ENCODE measurements around the gene NCOR1. TPM values are rescaled to one million over a fixed set of nuclear protein-coding genes. Genes with fewer than 3 reads are reported as not detected.
A peak's percentile ranks its signal among the peaks of the same experiment; 100 is the strongest.

NCOR1 gene
- total RNA-seq, 1 experiment from 2014 or later, result 83.8 TPM

GRCh38 chr17:16241906-16242399, 26.6 kb upstream of the NCOR1 start:
- ATAC-seq (no peak), DNase-seq (ENCODE audit: low read depth, low spot score) (no peak)
- POLR2A ChIA-PET, result no interaction called here
- Histone ChIP-seq H3K27me3 (ENCODE audit: control insufficient read depth, insufficient read depth, low read length) (no peaks in the 10 kb centered on the region), H3K4me1 (ENCODE audit: control insufficient read depth, insufficient read depth, low read length) (no peaks in the 10 kb centered on the region), H3K9me3 (ENCODE audit: control insufficient read depth, insufficient read depth, low read depth, low read length) (no peaks in the 10 kb centered on the region), H3K36me3 (ENCODE audit: control insufficient read depth, insufficient read depth, low read length) (no peaks in the 10 kb centered on the region), H3K4me3 (ENCODE audit: low read depth in 2 of 2, low read length in 2 of 2) (no peak overlapping the region), H3K27ac (ENCODE audit: low read length) (no peak overlapping the region)
- TF ChIP-seq TCF7L2 (IDR thresholded peaks at IDR 0.05; ENCODE audit: low read depth, low read length) (no peak), POLR2AphosphoS5 (IDR thresholded peaks at IDR 0.05; ENCODE audit: low read depth, low read length) (no peak), CTCF (IDR thresholded peaks at IDR 0.05) (no peak), SIN3A (IDR thresholded peaks at IDR 0.05; ENCODE audit: borderline replicate concordance, insufficient read depth, low read depth, low read length) (no peak), REST (IDR thresholded peaks at IDR 0.05; ENCODE audit: insufficient read depth in 1 of 2, low read depth in 2 of 2, low read length in 1 of 2) (no peak)
- intact Hi-C loops (cut with micrococcal nuclease; ENCODE audit: unreplicated experiment), result no loop called here
- in situ Hi-C loops (cut with HindIII; ENCODE audit: low pct_unique_long_range_greater_than_20kb, low sequenced_read_pairs), result no loop called here
- TSS peak; percentile 55 for BruUV-seq (replicated peaks)
- CTCF ChIA-PET, result interaction anchor here (0.6 kb wide), 1 partner anchor 95 kb away, joined by 8 read pairs; no protein-coding TSS in a partner anchor

GRCh38 chr17:16239931-16240330, 24.6 kb upstream of the NCOR1 start:
- no peaks in the 10 kb centered on the region for H3K27me3 ChIP-seq (ENCODE audit: control insufficient read depth, insufficient read depth, low read length)
- H3K4me3 ChIP-seq (ENCODE audit: low read depth in 2 of 2, low read length in 2 of 2), result no peak overlapping the region
- ATAC-seq (no peak), DNase-seq (ENCODE audit: low read depth, low spot score) (no peak)
- ChIA-PET POLR2A (no interaction called here), CTCF (no interaction called here)
- intact Hi-C loops (cut with micrococcal nuclease; ENCODE audit: unreplicated experiment) (no loop called here), in situ Hi-C loops (cut with HindIII; ENCODE audit: low pct_unique_long_range_greater_than_20kb, low sequenced_read_pairs) (no loop called here)
- no TSS peak for BruUV-seq (replicated peaks)
- TF ChIP-seq SIN3A (IDR thresholded peaks at IDR 0.05; ENCODE audit: borderline replicate concordance, insufficient read depth, low read depth, low read length) (no peak), REST (IDR thresholded peaks at IDR 0.05; ENCODE audit: insufficient read depth in 1 of 2, low read depth in 2 of 2, low read length in 1 of 2) (no peak), POLR2AphosphoS5 (IDR thresholded peaks at IDR 0.05; ENCODE audit: low read depth, low read length) (no peak), CTCF (IDR thresholded peaks at IDR 0.05) (no peak), TCF7L2 (IDR thresholded peaks at IDR 0.05; ENCODE audit: low read depth, low read length) (no peak)
- H3K9me3 ChIP-seq (ENCODE audit: control insufficient read depth, insufficient read depth, low read depth, low read length), result no peaks in the 10 kb centered on the region
- no peaks in the 10 kb centered on the region for H3K36me3 ChIP-seq (ENCODE audit: control insufficient read depth, insufficient read depth, low read length)
- no peak overlapping the region for H3K27ac ChIP-seq (ENCODE audit: low read length)
- no peaks in the 10 kb centered on the region for H3K4me1 ChIP-seq (ENCODE audit: control insufficient read depth, insufficient read depth, low read length)
